Nephron progenitor cell (in vitro differentiated cells): Measurements from ENCODE around the gene PFKM.

Experiments used
- DNase-seq: peaks from one replicate; pipeline ENCODE4 v3.0.0; 2021
- H3K27ac Mint-ChIP-seq: 2 replicates; pipeline ENCODE4 v1.8.0; 2021; ENCODE audit warnings: mild to moderate bottlenecking, moderate library complexity, mixed read lengths
- H3K27me3 Mint-ChIP-seq: 2 replicates; pipeline ENCODE4 v1.8.0; 2021; ENCODE audit warnings: mild to moderate bottlenecking, low read depth, mixed read lengths; ENCODE audit not compliant: poor library complexity
- H3K36me3 Mint-ChIP-seq: 2 replicates; pipeline ENCODE4 v1.8.0; 2021; ENCODE audit warnings: low read depth, mixed read lengths
- H3K4me1 Mint-ChIP-seq: 2 replicates; pipeline ENCODE4 v1.8.0; 2021; ENCODE audit warnings: mixed read lengths
- H3K4me3 Mint-ChIP-seq: 2 replicates; pipeline ENCODE4 v1.8.0; 2021; ENCODE audit warnings: mild to moderate bottlenecking, moderate library complexity, mixed read lengths
- H3K9me3 Mint-ChIP-seq: 2 replicates; pipeline ENCODE4 v1.8.0; 2021; ENCODE audit warnings: mild to moderate bottlenecking, moderate library complexity, mixed read lengths
- TF ChIP-seq, protein P1 (sequence below): fragments of 200-600 bp; sonication (generic); IDR thresholded peaks from 2 replicates; pipeline ENCODE4 v1.5.0; 2021; ENCODE audit warnings: antibody characterized with exemption

Gene PFKM

DNA sequence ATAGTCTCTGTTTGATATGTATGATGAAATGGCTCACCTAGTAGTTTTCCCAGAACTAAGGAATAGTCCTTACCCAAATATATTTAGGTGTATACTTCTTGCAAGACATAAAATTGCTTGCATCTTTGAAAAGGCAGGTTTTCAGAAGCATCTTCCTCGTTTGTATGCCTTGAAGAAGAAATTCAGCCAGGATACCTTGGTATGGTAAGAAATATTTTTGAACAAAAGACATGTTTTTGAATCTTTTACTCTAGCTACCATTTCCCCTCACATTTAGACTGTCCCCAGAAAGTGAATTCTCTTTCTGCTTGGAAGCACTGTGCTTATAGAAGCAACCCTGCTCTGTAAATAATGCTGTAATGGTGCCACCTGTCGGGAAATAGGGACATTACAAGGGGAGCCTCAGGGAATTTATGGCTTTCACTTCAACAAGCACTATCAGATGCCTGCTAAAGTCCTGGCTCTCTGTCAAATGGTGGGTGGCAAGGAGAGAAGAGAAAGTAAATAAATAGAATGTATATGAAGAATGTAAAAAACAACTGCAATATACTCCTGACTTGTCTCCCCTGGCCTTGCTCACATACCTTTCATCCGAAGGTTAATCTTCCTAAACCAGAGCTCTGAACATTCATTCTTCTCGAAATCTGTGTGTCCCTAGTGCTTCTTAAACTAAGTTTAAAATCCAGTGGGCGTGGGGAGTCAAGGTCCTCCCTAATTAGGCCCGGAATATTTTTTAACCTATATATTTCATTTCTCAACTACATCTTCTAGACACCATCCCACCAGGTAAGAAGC lies 70.4 kb downstream of the PFKM start:
- H3K4me1 Mint-ChIP-seq: peaks cover 36% of the 10 kb centered on the region
- DNase-seq: peak; percentile 80
- TF ChIP-seq, protein P1, sequence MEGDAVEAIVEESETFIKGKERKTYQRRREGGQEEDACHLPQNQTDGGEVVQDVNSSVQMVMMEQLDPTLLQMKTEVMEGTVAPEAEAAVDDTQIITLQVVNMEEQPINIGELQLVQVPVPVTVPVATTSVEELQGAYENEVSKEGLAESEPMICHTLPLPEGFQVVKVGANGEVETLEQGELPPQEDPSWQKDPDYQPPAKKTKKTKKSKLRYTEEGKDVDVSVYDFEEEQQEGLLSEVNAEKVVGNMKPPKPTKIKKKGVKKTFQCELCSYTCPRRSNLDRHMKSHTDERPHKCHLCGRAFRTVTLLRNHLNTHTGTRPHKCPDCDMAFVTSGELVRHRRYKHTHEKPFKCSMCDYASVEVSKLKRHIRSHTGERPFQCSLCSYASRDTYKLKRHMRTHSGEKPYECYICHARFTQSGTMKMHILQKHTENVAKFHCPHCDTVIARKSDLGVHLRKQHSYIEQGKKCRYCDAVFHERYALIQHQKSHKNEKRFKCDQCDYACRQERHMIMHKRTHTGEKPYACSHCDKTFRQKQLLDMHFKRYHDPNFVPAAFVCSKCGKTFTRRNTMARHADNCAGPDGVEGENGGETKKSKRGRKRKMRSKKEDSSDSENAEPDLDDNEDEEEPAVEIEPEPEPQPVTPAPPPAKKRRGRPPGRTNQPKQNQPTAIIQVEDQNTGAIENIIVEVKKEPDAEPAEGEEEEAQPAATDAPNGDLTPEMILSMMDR: peak; percentile 93
- H3K27ac Mint-ChIP-seq: no peak overlapping the region
- H3K9me3 Mint-ChIP-seq: no peaks in the 10 kb centered on the region
- H3K27me3 Mint-ChIP-seq: peaks cover 46% of the 10 kb centered on the region
- H3K4me3 Mint-ChIP-seq: no peak overlapping the region
- no peaks in the 10 kb centered on the region for H3K36me3 Mint-ChIP-seq

DNA sequence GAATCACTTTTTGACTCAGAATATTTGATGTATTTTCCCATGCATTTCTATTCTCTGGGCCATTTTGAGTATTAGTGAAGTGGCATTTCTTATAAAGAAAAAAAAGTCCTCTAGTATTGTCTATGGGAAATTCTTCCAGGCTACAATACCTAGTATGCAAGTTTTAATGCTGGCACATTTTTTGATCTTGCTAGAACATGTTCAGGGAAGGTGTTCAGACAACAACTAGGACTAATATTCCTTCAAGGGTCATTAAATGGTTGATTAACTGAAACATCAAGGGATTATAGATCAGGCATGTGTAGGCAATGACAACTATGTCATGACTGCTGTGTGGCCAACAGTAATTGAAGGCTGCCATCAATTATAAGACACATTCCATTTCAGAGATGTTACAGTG lies 71.9 kb downstream of the PFKM start:
- Mint-ChIP-seq H3K4me3 (no peak overlapping the region), H3K27ac (no peak overlapping the region), H3K4me1 (peaks cover 37% of the 10 kb centered on the region), H3K9me3 (no peaks in the 10 kb centered on the region), H3K27me3 (peaks cover 30% of the 10 kb centered on the region), H3K36me3 (no peaks in the 10 kb centered on the region)
- TF ChIP-seq, protein P1: no peak
- no peak for DNase-seq

DNA sequence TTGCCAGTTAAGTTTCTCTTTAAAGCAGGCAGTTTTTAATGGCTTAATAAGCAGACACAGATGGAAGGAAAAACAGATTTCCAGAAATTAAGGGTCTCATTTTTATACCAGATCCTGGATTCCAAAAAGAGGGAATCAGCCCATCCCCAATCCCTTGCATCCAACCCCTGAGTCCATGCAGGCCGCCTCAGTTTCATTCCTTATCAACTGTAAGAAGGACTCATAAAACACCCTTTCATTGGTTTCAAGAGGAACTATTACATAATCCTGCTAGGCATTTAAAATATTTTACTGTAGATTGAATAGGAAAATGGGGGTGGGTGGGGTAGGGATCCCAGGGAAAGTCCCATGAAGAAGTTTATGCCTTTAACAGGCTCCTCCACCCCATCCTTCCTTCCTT lies 73.7 kb downstream of the PFKM start:
- Mint-ChIP-seq H3K9me3 (no peaks in the 10 kb centered on the region), H3K36me3 (no peaks in the 10 kb centered on the region), H3K4me1 (peaks cover 49% of the 10 kb centered on the region), H3K27ac (no peak overlapping the region), H3K27me3 (peaks cover 13% of the 10 kb centered on the region), H3K4me3 (no peak overlapping the region)
- DNase-seq: no peak
- TF ChIP-seq, protein P1: no peak

DNA sequence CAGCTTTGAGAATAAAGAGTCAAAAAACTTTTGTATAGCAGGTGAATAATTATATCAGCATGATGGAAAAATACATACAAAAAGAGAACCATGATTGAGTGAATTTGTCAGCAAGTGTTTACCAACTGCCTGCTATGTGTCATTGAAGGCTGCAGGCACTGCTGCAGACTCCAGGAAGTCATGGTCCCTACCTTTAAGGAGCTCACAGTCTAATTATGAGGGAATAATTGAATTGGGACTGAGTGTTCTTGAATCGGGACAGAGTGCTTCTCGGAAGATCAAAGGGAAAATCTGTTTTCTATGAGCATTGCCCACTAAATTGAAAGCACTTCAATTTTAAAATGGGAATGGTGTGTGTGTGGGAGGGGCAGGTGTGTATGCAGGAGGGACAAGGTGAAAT lies 74.5 kb downstream of the PFKM start:
- DNase-seq: no peak
- peaks cover 6% of the 10 kb centered on the region for H3K27me3 Mint-ChIP-seq
- H3K36me3 Mint-ChIP-seq: no peaks in the 10 kb centered on the region
- H3K27ac Mint-ChIP-seq: no peak overlapping the region
- H3K4me3 Mint-ChIP-seq: no peak overlapping the region
- no peaks in the 10 kb centered on the region for H3K9me3 Mint-ChIP-seq
- TF ChIP-seq, protein P1: no peak
- H3K4me1 Mint-ChIP-seq: peaks cover 49% of the 10 kb centered on the region

DNA sequence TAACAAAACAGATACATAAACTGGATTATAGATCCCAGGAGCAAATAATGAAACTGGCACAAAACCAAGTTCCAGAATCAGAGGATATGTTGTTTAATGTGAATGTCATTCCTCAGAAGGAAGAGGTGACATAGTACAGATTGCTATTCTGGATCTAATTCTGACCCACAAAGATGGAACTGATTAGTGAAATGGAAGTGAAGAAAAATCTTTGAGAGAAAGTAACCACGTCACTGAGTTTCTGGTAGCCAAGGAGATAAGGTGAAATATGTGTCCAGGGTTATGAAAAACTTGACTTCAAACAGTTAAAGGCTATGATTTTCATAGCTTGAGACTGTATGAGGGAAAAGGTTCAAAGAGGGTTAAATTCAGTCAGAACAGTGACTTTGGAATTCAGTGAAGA lies 75.6 kb downstream of the PFKM start:
- peaks cover 51% of the 10 kb centered on the region for H3K4me1 Mint-ChIP-seq

More for the DNA sequence above, 75.6 kb downstream of the PFKM start:
- H3K36me3 Mint-ChIP-seq: no peaks in the 10 kb centered on the region
- H3K4me3 Mint-ChIP-seq: no peak overlapping the region
- H3K9me3 Mint-ChIP-seq: peaks cover 4% of the 10 kb centered on the region
- TF ChIP-seq, protein P1: no peak
- no peak for DNase-seq
- H3K27ac Mint-ChIP-seq: no peak overlapping the region
- H3K27me3 Mint-ChIP-seq: peaks cover 6% of the 10 kb centered on the region
